K562 (cell line): ENCODE data around the gene KCNE1. TPM values are rescaled to one million over a fixed set of nuclear protein-coding genes. Genes with fewer than 3 reads are reported as not detected.

Experiments used
- BCL6 ChIP-seq: fragments of 250-450 bp; sonication (Bioruptor Pico); IDR thresholded peaks from 2 replicates; pipeline ENCODE4 v1.4.0; 2020
- BCOR ChIP-seq: fragments of 450-650 bp; IDR thresholded peaks from 2 replicates; pipeline ENCODE4 v1.6.1; 2016
- EGR1 ChIP-seq: fragments of 450-650 bp; conservative IDR thresholded peaks from 2 replicates; pipeline ENCODE4 v1.6.1; 2017; ENCODE audit warnings: mild to moderate bottlenecking
- FOSL1 ChIP-seq: fragments of 200-800 bp; sonication (Bioruptor generic); conservative IDR thresholded peaks from 2 replicates; pipeline ENCODE4 v1.6.1; 2016; ENCODE audit warnings: missing genetic modification characterization, missing compliant biosample characterization
- FOXP1 ChIP-seq: sonication (generic); formaldehyde crosslinking; IDR thresholded peaks from 2 replicates; pipeline ENCODE4 v1.8.0; 2022; ENCODE audit warnings: mild to moderate bottlenecking, missing genetic modification reagents
- HIVEP1 ChIP-seq: fragments of 250-450 bp; sonication (Bioruptor Pico); IDR thresholded peaks from 2 replicates; pipeline ENCODE4 v1.4.0; 2020; ENCODE audit warnings: mild to moderate bottlenecking
- KLF1 ChIP-seq: fragments of 450-650 bp; IDR thresholded peaks from 2 replicates; pipeline ENCODE4 v1.6.1; 2016; ENCODE audit warnings: missing genetic modification characterization, missing compliant biosample characterization
- MEF2A ChIP-seq: IDR thresholded peaks from 2 replicates; pipeline ENCODE4 v1.6.1; 2011; ENCODE audit warnings: low read depth, mild to moderate bottlenecking, low read length, moderate library complexity; ENCODE audit not compliant: control insufficient read depth
- POLR2G ChIP-seq: fragments of 200-400 bp; formaldehyde crosslinking; IDR thresholded peaks from 2 replicates; pipeline ENCODE4 v1.6.1; 2017; ENCODE audit warnings: low read depth, mild to moderate bottlenecking, antibody characterized with exemption, low read length, moderate library complexity
- PYGO2 ChIP-seq: fragments of 450-650 bp; IDR thresholded peaks from 2 replicates; pipeline ENCODE4 v1.6.1; 2016; ENCODE audit warnings: mild to moderate bottlenecking, missing genetic modification characterization, moderate library complexity, missing compliant biosample characterization
- RB1 ChIP-seq: fragments of 450-650 bp; IDR thresholded peaks from 2 replicates; pipeline ENCODE4 v1.6.1; 2017; ENCODE audit warnings: low read depth, mild to moderate bottlenecking
- SMARCA4 ChIP-seq: fragments of 450-650 bp; IDR thresholded peaks from 2 replicates; pipeline ENCODE4 v1.6.1; 2016
- SMARCA5 ChIP-seq: fragments of 450-650 bp; IDR thresholded peaks from 2 replicates; pipeline ENCODE4 v1.6.1; 2016
- SMARCE1 ChIP-seq: fragments of 450-650 bp; IDR thresholded peaks from 2 replicates; pipeline ENCODE4 v1.7.1; 2016; ENCODE audit warnings: mild to moderate bottlenecking
- ZFP30 ChIP-seq: fragments of 250-450 bp; sonication (Bioruptor Pico); IDR thresholded peaks from 2 replicates; pipeline ENCODE4 v1.8.0; 2022; ENCODE audit warnings: moderate library complexity, mild to moderate bottlenecking, inconsistent platforms, borderline replicate concordance
- ZNF175 ChIP-seq: fragments of 200-800 bp; sonication (Bioruptor generic); IDR thresholded peaks from 2 replicates; pipeline ENCODE4 v1.6.1; 2016; ENCODE audit warnings: low read depth, mild to moderate bottlenecking, missing genetic modification characterization, missing compliant biosample characterization
- ZNF23 ChIP-seq: fragments of 250-450 bp; sonication (Bioruptor Pico); IDR thresholded peaks from 2 replicates; pipeline ENCODE4 v1.4.0; 2020; ENCODE audit warnings: mild to moderate bottlenecking
- ZNF232 ChIP-seq: sonication (generic); formaldehyde crosslinking; IDR thresholded peaks from 2 replicates; pipeline ENCODE4 v1.8.0; 2022; ENCODE audit warnings: mild to moderate bottlenecking, missing genetic modification reagents
- ZNF282 ChIP-seq: sonication (generic); formaldehyde crosslinking; IDR thresholded peaks from 2 replicates; pipeline ENCODE4 v1.8.1; 2023; ENCODE audit warnings: missing genetic modification reagents
- ZNF311 ChIP-seq: fragments of 250-450 bp; sonication (Bioruptor Pico); IDR thresholded peaks from 2 replicates; pipeline ENCODE4 v1.4.0; 2020; ENCODE audit warnings: mild to moderate bottlenecking, moderate library complexity
- polyA plus RNA-seq, 8 experiments: library from polyadenylated mRNA; depleted of rRNA in 4 of 8; stranded (reverse) in 5 of 8; unstranded in 3 of 8; fragments of >200 nt; fragmentation: Nextera tagmentation in 2 of 8; fragmentation: Illumina TruSeq in 1 of 8; extraction: Ambion mirVana in 2 of 8; extraction: Trizol in 1 of 8; gene quantifications; 2 replicates each; pipeline versions ENCODE4 v1.2.1 to v1.2.3, GENCODE V29; 2011 to 2014; ENCODE audit warnings: inconsistent platforms in 1 of 8, missing spikeins in 1 of 8
- total RNA-seq, 7 experiments: library from RNA; depleted of rRNA in 6 of 7; stranded (reverse); fragments of >200 nt in 6 of 7; fragmentation: Illumina TruSeq in 2 of 7; extraction: Trizol in 2 of 7; gene quantifications; 2 replicates each; pipeline versions ENCODE4 v1.2.1 to v1.2.3, GENCODE V29; 2011 to 2021; ENCODE audit warnings: low replicate concordance in 1 of 7
- TF ChIP-seq, protein P1 (sequence below): IDR thresholded peaks from 2 replicates; pipeline ENCODE4 v1.6.1; 2012; ENCODE audit warnings: low read depth, low read length, improper control_type of control experiment, borderline replicate concordance
- TF ChIP-seq, protein P2 (sequence below), 2 experiments: fragments of 450-650 bp in 1 of 2; sonication (generic) in 1 of 2; formaldehyde crosslinking in 1 of 2; IDR thresholded peaks in 1 of 2; conservative IDR thresholded peaks in 1 of 2; 2 replicates each; pipeline versions ENCODE4 v1.6.1 to v1.8.1; 2016 to 2023; ENCODE audit warnings: mild to moderate bottlenecking in 2 of 2, moderate library complexity in 2 of 2, inconsistent platforms in 1 of 2, missing genetic modification reagents in 1 of 2
- TF ChIP-seq, protein P3 (sequence below): fragments of 450-650 bp; formaldehyde crosslinking; IDR thresholded peaks from 2 replicates; pipeline ENCODE4 v1.4.0; 2020; ENCODE audit warnings: mild to moderate bottlenecking, moderate library complexity
- TF ChIP-seq, protein P4 (sequence below): fragments of 250-450 bp; sonication (Bioruptor Pico); IDR thresholded peaks from 2 replicates; pipeline ENCODE4 v1.8.0; 2022; ENCODE audit warnings: moderate library complexity, mild to moderate bottlenecking, inconsistent platforms

Gene KCNE1
- total and polyA plus RNA-seq, 9 of the 15 experiments (the other 6 are each of a cell fraction or from before 2014, with no cell fraction given) = 0.05 to 0.22 (median 0.11) TPM; not detected in 3

DNA sequence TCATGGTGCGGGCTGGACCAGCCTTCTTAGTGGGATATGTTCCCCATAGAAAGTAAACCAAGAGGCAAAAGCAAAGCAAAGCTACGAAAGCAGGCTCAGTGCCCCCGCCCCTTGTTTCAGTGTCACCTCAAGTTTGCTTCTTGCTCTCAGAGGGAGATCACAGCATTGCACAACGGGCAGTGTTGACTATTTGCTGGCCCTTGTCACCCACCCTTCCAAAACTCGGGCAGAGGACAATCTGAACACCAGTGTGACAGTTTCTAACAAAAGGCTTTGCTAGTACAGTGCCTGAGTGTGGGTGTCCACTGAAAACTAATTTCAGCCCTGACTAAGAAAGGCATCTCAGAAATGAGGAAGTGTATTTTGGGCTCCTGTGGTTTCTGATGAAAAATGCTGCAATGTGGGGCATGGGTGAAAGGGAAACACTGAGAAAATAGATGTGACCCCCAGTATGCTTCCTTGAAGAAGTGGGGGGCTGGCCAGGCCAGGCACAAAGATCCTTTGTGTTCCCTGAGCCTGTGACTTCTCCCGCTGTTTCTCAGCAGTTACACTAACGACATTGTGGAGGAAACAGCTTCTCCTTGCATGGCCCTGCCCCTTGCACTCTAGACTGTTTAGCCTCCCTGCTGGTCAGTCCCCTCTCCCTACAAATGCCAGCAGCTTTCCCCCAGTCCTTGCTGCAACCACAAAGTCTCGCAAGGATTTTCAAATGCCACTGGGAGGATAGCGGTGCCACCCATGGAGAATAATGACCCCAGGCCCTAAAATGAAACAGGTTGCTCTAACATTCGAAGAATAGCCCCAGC, 33.3 kb upstream of the KCNE1 start (continued):
- TF ChIP-seq, protein P1, sequence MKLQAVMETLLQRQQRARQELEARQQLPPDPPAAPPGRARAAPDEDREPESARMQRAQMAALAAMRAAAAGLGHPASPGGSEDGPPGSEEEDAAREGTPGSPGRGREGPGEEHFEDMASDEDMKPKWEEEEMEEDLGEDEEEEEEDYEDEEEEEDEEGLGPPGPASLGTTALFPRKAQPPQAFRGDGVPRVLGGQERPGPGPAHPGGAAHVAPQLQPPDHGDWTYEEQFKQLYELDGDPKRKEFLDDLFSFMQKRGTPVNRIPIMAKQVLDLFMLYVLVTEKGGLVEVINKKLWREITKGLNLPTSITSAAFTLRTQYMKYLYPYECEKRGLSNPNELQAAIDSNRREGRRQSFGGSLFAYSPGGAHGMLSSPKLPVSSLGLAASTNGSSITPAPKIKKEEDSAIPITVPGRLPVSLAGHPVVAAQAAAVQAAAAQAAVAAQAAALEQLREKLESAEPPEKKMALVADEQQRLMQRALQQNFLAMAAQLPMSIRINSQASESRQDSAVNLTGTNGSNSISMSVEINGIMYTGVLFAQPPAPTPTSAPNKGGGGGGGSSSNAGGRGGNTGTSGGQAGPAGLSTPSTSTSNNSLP = no peak
- TF ChIP-seq KLF1 (tag) (no peak), FOSL1 (tag) (no peak; the same call in 1 of the 2 replicates), MEF2A (no peak), EGR1 (no peak), BCL6 (CRISPR knock-in tag) (peak; percentile 81; the same call in 1 of the 2 replicates), ZNF23 (CRISPR knock-in tag) (no peak), ZNF175 (CRISPR knock-in tag) (peak; percentile 92; the same call in 1 of the 2 replicates), ZNF311 (CRISPR knock-in tag) (peak; percentile 56; the same call in 1 of the 2 replicates), ZFP30 (CRISPR knock-in tag) (no peak), SMARCA4 (peak; percentile 51; the same call in 1 of the 2 replicates), SMARCA5 (peak; percentile 81; the same call in 1 of the 2 replicates), FOXP1 (CRISPR knock-in tag) (0 out of 2 replicates have a peak, but pooled peaks have one; percentile 31), SMARCE1 (peak; percentile 84; the same call in 1 of the 2 replicates), ZNF232 (CRISPR knock-in tag) (no peak), HIVEP1 (CRISPR knock-in tag) (no peak), BCOR (no peak; the same call in 1 of the 2 replicates), RB1 (no peak), POLR2G (no peak), PYGO2 (tag) (no peak), ZNF282 (CRISPR knock-in tag) (no peak)
- TF ChIP-seq, protein P2, sequence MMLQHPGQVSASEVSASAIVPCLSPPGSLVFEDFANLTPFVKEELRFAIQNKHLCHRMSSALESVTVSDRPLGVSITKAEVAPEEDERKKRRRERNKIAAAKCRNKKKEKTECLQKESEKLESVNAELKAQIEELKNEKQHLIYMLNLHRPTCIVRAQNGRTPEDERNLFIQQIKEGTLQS (IDR thresholded peaks at IDR 0.05) = peak; percentile 68; the same call in 1 of the 2 replicates
- TF ChIP-seq, protein P2 (CRISPR knock-in tag; conservative IDR thresholded peaks at IDR 0.05) = no peak
- TF ChIP-seq, protein P3, sequence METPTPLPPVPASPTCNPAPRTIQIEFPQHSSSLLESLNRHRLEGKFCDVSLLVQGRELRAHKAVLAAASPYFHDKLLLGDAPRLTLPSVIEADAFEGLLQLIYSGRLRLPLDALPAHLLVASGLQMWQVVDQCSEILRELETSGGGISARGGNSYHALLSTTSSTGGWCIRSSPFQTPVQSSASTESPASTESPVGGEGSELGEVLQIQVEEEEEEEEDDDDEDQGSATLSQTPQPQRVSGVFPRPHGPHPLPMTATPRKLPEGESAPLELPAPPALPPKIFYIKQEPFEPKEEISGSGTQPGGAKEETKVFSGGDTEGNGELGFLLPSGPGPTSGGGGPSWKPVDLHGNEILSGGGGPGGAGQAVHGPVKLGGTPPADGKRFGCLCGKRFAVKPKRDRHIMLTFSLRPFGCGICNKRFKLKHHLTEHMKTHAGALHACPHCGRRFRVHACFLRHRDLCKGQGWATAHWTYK = peak; percentile 63; the same call in 1 of the 2 replicates
- TF ChIP-seq, protein P4, sequence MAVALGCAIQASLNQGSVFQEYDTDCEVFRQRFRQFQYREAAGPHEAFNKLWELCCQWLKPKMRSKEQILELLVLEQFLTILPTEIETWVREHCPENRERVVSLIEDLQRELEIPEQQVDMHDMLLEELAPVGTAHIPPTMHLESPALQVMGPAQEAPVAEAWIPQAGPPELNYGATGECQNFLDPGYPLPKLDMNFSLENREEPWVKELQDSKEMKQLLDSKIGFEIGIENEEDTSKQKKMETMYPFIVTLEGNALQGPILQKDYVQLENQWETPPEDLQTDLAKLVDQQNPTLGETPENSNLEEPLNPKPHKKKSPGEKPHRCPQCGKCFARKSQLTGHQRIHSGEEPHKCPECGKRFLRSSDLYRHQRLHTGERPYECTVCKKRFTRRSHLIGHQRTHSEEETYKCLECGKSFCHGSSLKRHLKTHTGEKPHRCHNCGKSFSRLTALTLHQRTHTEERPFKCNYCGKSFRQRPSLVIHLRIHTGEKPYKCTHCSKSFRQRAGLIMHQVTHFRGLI (CRISPR knock-in tag) = peak; percentile 74; the same call in 1 of the 2 replicates
